ENCODE data around the gene TFDP2. TPM values are rescaled to one million over a fixed set of nuclear protein-coding genes. Genes with fewer than 3 reads are reported as not detected.

The TFDP2 gene
- total and polyA plus RNA-seq, 2 experiments from 2014 or later, result 150 to 410 TPM

- TF ChIP-seq ZNF462 (CRISPR knock-in tag; IDR thresholded peaks at IDR 0.05), result no peak
Observed at GRCh38 chr3:141938011-141938500, 211.3 kb downstream of the TFDP2 start (continued).

DNA sequence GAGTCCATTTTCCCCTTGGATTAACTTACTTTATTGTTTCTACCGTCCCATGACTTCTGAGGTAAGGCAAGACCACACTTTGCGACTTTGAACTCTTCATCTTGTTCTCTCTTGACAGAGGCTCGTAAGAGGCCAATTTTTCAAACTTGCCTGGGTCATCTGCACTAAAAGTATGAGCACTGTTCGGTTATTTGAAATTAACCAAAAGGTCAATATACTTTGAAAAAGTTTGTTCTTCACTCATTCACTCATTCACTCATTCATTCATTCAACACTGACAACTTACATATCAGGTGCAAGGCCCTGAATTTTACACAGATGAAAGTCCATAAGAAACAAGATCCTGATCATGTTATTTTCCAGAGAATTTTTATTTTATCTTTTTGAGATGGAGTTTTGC, 215.0 kb downstream of the TFDP2 start:
- peaks cover 13% of the 10 kb centered on the region for H3K27me3 Mint-ChIP-seq (ENCODE audit: insufficient read depth, low read depth, poor library complexity)
- Histone ChIP-seq H2AFZ (no peak overlapping the region), H3F3A (replicated peaks; ENCODE audit: low read depth) (no peaks in the 10 kb centered on the region), H3K27me3 (ENCODE audit: insufficient read depth) (no peaks in the 10 kb centered on the region), H3K4me1 (ENCODE audit: insufficient read depth) (no peaks in the 10 kb centered on the region; the same call in 1 of the 2 replicates), H3K27ac (ENCODE audit: low read depth) (no peak overlapping the region), H3K36me3 (ENCODE audit: insufficient read depth) (no peaks in the 10 kb centered on the region), H3K9me2 (ENCODE audit: insufficient read depth) (no peaks in the 10 kb centered on the region), H4K20me1 (replicated peaks; ENCODE audit: insufficient read depth) (no peaks in the 10 kb centered on the region), H3K79me2 (replicated peaks; ENCODE audit: insufficient read depth) (no peaks in the 10 kb centered on the region), H3K4me2 (no peak overlapping the region), H3K4me3 (no peak overlapping the region)
- no peaks in the 10 kb centered on the region for H3K9me3 Mint-ChIP-seq
- no peak for ATAC-seq
- no peak overlapping the region for H3K27ac Mint-ChIP-seq
- no peak for DNase-seq (ENCODE audit: low spot score)
- no peak overlapping the region for H3K4me3 Mint-ChIP-seq
- H3K36me3 Mint-ChIP-seq (ENCODE audit: low read depth), result no peaks in the 10 kb centered on the region
- H3K4me1 Mint-ChIP-seq, result peaks cover 5% of the 10 kb centered on the region; the same call in 2 of the 3 replicates
- TF ChIP-seq REST (IDR thresholded peaks at IDR 0.05; ENCODE audit: unreplicated experiment) (no peak), NANOG (IDR thresholded peaks at IDR 0.05; ENCODE audit: borderline replicate concordance) (no peak), ZNF114 (CRISPR knock-in tag; IDR thresholded peaks at IDR 0.05) (no peak), STAT1 (IDR thresholded peaks at IDR 0.05; ENCODE audit: unreplicated experiment) (no peak), JUNB (IDR thresholded peaks at IDR 0.05; ENCODE audit: unreplicated experiment) (no peak)
- TF ChIP-seq, protein P1, sequence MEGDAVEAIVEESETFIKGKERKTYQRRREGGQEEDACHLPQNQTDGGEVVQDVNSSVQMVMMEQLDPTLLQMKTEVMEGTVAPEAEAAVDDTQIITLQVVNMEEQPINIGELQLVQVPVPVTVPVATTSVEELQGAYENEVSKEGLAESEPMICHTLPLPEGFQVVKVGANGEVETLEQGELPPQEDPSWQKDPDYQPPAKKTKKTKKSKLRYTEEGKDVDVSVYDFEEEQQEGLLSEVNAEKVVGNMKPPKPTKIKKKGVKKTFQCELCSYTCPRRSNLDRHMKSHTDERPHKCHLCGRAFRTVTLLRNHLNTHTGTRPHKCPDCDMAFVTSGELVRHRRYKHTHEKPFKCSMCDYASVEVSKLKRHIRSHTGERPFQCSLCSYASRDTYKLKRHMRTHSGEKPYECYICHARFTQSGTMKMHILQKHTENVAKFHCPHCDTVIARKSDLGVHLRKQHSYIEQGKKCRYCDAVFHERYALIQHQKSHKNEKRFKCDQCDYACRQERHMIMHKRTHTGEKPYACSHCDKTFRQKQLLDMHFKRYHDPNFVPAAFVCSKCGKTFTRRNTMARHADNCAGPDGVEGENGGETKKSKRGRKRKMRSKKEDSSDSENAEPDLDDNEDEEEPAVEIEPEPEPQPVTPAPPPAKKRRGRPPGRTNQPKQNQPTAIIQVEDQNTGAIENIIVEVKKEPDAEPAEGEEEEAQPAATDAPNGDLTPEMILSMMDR (conservative IDR thresholded peaks at IDR 0.05; ENCODE audit: low read depth in 2 of 2), result no peak

Data from GM23338 (cell line).